NCI-H2171 (cell line): Measurements from ENCODE around the gene PCDHGC3.
"Not testable (repeated sequence)": the region's sequence is repeated elsewhere in the genome, so short reads cannot be mapped to it uniquely, and the experiment has no call there.

Source experiments
- DNase-seq: peaks from one replicate; lab custom pipeline; 2025; lab: John Stamatoyannopoulos, UW

PCDHGC3 gene

GRCh38 chr5:141475625-141476131 is at the start of gene PCDHGC3:
PCDHGC3 (plus strand) TSS chr5:141475966; CDS start chr5:141476117, 151 bp downstream.
- peak; percentile 72 for DNase-seq

- DNase-seq, result no peak
These were observed 47.9 kb upstream of the PCDHGC3 start for GRCh38 chr5:141427783-141428426.

- DNase-seq, result no peak
These were observed 45.2 kb upstream of the PCDHGC3 start, which contains the start of gene PCDHGA12 for GRCh38 chr5:141430332-141431113. PCDHGA12 (plus strand) TSS chr5:141430507; CDS start chr5:141430760, 253 bp downstream.

- DNase-seq, result no peak
These were observed 44.5 kb upstream of the PCDHGC3 start for GRCh38 chr5:141431286-141431685.

- DNase-seq, result not testable (repeated sequence)
These were observed 43.5 kb upstream of the PCDHGC3 start for GRCh38 chr5:141432308-141432707.

GRCh38 chr5:141432726-141433125 is 43.0 kb upstream of the PCDHGC3 start:
- not testable (repeated sequence) for DNase-seq

GRCh38 chr5:141434006-141434405 is 41.8 kb upstream of the PCDHGC3 start:
- no peak for DNase-seq

- DNase-seq, result no peak
These were observed 38.5 kb upstream of the PCDHGC3 start for GRCh38 chr5:141437221-141437620.

- no peak for DNase-seq
These were observed 36.2 kb upstream of the PCDHGC3 start for GRCh38 chr5:141439411-141440141.

GRCh38 chr5:141440341-141440740 is 35.4 kb upstream of the PCDHGC3 start:
- no peak for DNase-seq

GRCh38 chr5:141441571-141442170 is 34.1 kb upstream of the PCDHGC3 start:
- no peak for DNase-seq

- DNase-seq, result no peak
These were observed 10.4 kb upstream of the PCDHGC3 start for GRCh38 chr5:141465351-141465750.

GRCh38 chr5:141476132-141476911 is 556 bp downstream of the PCDHGC3 start:
- no peak for DNase-seq

GRCh38 chr5:141477044-141477575 is 1.3 kb downstream of the PCDHGC3 start:
- no peak for DNase-seq

- no peak for DNase-seq
These were observed 2.0 kb downstream of the PCDHGC3 start for GRCh38 chr5:141477815-141478214.

GRCh38 chr5:141478321-141478945 is 2.7 kb downstream of the PCDHGC3 start:
- no peak for DNase-seq

GRCh38 chr5:141479776-141480175 is 4.0 kb downstream of the PCDHGC3 start:
- no peak for DNase-seq

- no peak for DNase-seq
These were observed 8.1 kb downstream of the PCDHGC3 start for GRCh38 chr5:141483902-141484301.

- no peak for DNase-seq
These were observed 8.5 kb downstream of the PCDHGC3 start for GRCh38 chr5:141484310-141484640.

GRCh38 chr5:141484641-141485311 is 9.0 kb downstream of the PCDHGC3 start, which contains the start of gene PCDHGC4:
PCDHGC4 (plus strand) TSS chr5:141485030; CDS start chr5:141485174, 144 bp downstream.
- DNase-seq, result no peak
